HL-60 (cell line): ENCODE measurements around the gene LRBA.

Experiments used
- DNase-seq, 2 experiments: peaks; one replicate each; pipeline ENCODE4 v3.0.0-alpha.2; 2010 to 2020; ENCODE audit warnings: low read depth in 1 of 2, low spot score in 1 of 2
- H3K27ac ChIP-seq: fragments of 250-450 bp; sonication (Bioruptor Pico); replicated peaks from 2 replicates; pipeline ENCODE4 v1.5.1; 2020; ENCODE audit warnings: mild to moderate bottlenecking, moderate library complexity
- H3K27me3 ChIP-seq: fragments of 250-450 bp; sonication (Bioruptor Pico); 2 replicates; pipeline ENCODE4 v1.5.1; 2021; ENCODE audit warnings: mild to moderate bottlenecking, moderate library complexity; ENCODE audit not compliant: insufficient read depth, poor library complexity, severe bottlenecking
- H3K4me3 ChIP-seq: replicated peaks from 2 replicates; pipeline ENCODE4 v1.5.1; 2011; ENCODE audit warnings: mild to moderate bottlenecking, control low read depth, low read length; ENCODE audit not compliant: insufficient read depth
- GABPA ChIP-seq: IDR thresholded peaks from 2 replicates; pipeline ENCODE4 v1.6.1; 2012; ENCODE audit warnings: low read depth
- POLR2AphosphoS5 ChIP-seq: IDR thresholded peaks from 2 replicates; pipeline ENCODE4 v1.6.1; 2012; ENCODE audit warnings: low read depth
- SPI1 ChIP-seq: IDR thresholded peaks from 2 replicates; pipeline ENCODE4 v1.6.1; 2012; ENCODE audit warnings: low read depth, mild to moderate bottlenecking, borderline replicate concordance
- TF ChIP-seq, protein P1 (sequence below): IDR thresholded peaks from 2 replicates; pipeline ENCODE4 v1.6.1; 2012; ENCODE audit warnings: low read depth; ENCODE audit not compliant: insufficient replicate concordance
- TF ChIP-seq, protein P2 (sequence below): IDR thresholded peaks from one replicate; pipeline ENCODE4 v1.5.1; 2011; ENCODE audit warnings: low read length, control low read depth, inconsistent platforms; ENCODE audit not compliant: insufficient read depth

Gene LRBA

DNA sequence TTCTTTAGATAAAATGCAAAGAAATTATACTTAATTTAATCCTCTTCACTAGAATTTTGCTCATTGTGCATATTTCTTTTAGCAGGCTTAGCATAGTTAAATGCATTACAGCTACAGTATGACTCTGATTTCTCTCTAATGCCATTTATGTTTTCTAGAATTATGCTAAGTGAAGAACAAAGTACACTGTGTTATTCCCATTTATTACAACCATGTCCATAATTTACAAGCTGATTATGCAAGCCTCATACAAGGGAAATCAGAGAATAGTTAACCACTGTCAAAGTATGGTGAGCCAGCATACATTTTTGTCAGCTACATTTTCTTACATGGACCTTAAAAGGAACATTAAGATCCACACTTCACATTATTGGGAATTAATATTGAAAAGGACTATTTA, 334.0 kb downstream of the LRBA start:
- Histone ChIP-seq H3K27me3 (no peaks in the 10 kb centered on the region), H3K27ac (no peak overlapping the region), H3K4me3 (no peak overlapping the region)
- no peak for DNase-seq
- no peak for TF ChIP-seq POLR2AphosphoS5
- no peak for TF ChIP-seq SPI1
- TF ChIP-seq, protein P1, sequence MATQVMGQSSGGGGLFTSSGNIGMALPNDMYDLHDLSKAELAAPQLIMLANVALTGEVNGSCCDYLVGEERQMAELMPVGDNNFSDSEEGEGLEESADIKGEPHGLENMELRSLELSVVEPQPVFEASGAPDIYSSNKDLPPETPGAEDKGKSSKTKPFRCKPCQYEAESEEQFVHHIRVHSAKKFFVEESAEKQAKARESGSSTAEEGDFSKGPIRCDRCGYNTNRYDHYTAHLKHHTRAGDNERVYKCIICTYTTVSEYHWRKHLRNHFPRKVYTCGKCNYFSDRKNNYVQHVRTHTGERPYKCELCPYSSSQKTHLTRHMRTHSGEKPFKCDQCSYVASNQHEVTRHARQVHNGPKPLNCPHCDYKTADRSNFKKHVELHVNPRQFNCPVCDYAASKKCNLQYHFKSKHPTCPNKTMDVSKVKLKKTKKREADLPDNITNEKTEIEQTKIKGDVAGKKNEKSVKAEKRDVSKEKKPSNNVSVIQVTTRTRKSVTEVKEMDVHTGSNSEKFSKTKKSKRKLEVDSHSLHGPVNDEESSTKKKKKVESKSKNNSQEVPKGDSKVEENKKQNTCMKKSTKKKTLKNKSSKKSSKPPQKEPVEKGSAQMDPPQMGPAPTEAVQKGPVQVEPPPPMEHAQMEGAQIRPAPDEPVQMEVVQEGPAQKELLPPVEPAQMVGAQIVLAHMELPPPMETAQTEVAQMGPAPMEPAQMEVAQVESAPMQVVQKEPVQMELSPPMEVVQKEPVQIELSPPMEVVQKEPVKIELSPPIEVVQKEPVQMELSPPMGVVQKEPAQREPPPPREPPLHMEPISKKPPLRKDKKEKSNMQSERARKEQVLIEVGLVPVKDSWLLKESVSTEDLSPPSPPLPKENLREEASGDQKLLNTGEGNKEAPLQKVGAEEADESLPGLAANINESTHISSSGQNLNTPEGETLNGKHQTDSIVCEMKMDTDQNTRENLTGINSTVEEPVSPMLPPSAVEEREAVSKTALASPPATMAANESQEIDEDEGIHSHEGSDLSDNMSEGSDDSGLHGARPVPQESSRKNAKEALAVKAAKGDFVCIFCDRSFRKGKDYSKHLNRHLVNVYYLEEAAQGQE = no peak
- TF ChIP-seq, protein P2, sequence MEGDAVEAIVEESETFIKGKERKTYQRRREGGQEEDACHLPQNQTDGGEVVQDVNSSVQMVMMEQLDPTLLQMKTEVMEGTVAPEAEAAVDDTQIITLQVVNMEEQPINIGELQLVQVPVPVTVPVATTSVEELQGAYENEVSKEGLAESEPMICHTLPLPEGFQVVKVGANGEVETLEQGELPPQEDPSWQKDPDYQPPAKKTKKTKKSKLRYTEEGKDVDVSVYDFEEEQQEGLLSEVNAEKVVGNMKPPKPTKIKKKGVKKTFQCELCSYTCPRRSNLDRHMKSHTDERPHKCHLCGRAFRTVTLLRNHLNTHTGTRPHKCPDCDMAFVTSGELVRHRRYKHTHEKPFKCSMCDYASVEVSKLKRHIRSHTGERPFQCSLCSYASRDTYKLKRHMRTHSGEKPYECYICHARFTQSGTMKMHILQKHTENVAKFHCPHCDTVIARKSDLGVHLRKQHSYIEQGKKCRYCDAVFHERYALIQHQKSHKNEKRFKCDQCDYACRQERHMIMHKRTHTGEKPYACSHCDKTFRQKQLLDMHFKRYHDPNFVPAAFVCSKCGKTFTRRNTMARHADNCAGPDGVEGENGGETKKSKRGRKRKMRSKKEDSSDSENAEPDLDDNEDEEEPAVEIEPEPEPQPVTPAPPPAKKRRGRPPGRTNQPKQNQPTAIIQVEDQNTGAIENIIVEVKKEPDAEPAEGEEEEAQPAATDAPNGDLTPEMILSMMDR = no peak
- TF ChIP-seq GABPA = no peak

DNA sequence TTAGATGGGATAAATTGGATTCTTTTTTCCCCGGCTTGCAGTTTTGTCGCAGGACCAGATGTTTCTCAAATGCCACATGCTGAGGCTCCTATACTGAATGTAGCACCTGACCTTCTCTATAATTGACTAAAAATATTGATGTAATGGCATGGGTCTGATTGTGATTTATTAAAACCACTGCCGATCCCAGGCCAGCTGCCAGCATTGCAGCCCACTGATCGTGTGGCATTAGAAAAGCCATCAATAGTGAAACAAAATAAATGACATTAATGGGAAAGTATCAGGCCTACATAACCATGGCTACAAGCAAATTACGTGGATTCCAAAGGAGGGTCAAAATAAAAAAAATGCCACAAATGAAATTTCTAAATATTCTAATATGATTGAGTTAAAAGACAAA, 334.4 kb downstream of the LRBA start:
- TF ChIP-seq POLR2AphosphoS5 = no peak
- TF ChIP-seq SPI1 = no peak
- TF ChIP-seq, protein P2 = no peak
- TF ChIP-seq, protein P1 = no peak
- no peak for TF ChIP-seq GABPA
- H3K27ac ChIP-seq = no peak overlapping the region
- no peak overlapping the region for H3K4me3 ChIP-seq
- no peak for DNase-seq
- no peaks in the 10 kb centered on the region for H3K27me3 ChIP-seq

DNA sequence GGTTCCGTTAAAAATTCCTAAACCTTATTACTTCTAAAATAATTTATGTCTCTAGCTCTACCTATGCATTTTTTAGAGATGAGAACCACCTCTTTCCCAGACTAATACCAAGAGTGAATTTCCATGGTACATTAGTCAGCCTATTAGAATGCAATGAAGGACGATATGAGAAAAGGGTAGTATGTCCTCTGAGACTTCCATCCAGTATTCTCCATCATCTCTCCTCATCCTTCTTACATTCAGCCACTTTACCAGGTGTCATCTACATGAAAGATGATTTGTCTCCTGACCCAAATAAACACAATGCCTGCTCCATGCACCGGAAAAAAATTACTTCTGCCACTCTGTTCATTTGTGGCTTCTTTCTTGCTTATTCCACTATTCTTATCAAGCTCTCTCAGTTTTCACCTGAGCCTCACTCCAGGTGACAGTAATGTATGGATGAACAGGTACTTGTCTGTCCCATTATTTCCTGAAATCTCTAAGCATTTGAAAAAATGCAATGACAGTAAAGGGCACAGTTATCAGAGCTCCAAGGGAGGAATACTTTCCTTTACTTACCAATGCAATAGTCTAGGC, 335.2 kb downstream of the LRBA start:
- H3K27me3 ChIP-seq = no peaks in the 10 kb centered on the region
- no peak for TF ChIP-seq GABPA
- TF ChIP-seq, protein P1 = no peak
- TF ChIP-seq, protein P2 = no peak
- no peak overlapping the region for H3K4me3 ChIP-seq
- no peak overlapping the region for H3K27ac ChIP-seq
- DNase-seq = no peak
